H1 (cell line): ENCODE measurements around the gene LMTK2. TPM values are rescaled to one million over a fixed set of nuclear protein-coding genes. Genes with fewer than 3 reads are reported as not detected.

Experiments
- SAP30 ChIP-seq: fragments of 300-600 bp; sonication (generic); IDR thresholded peaks from 2 replicates; pipeline ENCODE4 v1.7.1; 2012; ENCODE audit warnings: low read length, moderate library complexity, mild to moderate bottlenecking, inconsistent platforms; ENCODE audit not compliant: insufficient read depth, insufficient replicate concordance
- SIN3A ChIP-seq, 2 experiments: IDR thresholded peaks in 1 of 2; conservative IDR thresholded peaks in 1 of 2; 2 replicates each; pipeline ENCODE4 v1.6.1; 2011 to 2012; ENCODE audit warnings: low read length in 2 of 2, improper control_type of control experiment in 1 of 2, low read depth in 1 of 2, mild to moderate bottlenecking in 1 of 2
- SP2 ChIP-seq: IDR thresholded peaks from 2 replicates; pipeline ENCODE4 v1.6.1; 2012; ENCODE audit warnings: mild to moderate bottlenecking, low read length, inconsistent platforms
- polyA plus RNA-seq, 7 experiments: library from polyadenylated mRNA; depleted of rRNA in 3 of 7; stranded (reverse) in 5 of 7; unstranded in 2 of 7; fragments of >200 nt in 5 of 7; fragments of 200-250 nt in 2 of 7; gene quantifications; 1 replicate in 5 of 7; 2 replicates in 1 of 7; 4 replicates in 1 of 7; pipeline versions ENCODE4 v1.2.1 to v1.2.3, GENCODE V29; 2011 to 2013; ENCODE audit warnings: missing spikeins in 2 of 7, mixed read lengths in 2 of 7
- total RNA-seq: library from RNA; stranded (reverse); fragmentation: NEBNext Ultra II Directional; extraction: Animal tissue kit (Norgen Biotek cat#: 25700); gene quantifications from 2 replicates; pipeline ENCODE4 v1.2.1, GENCODE V29; 2021

LMTK2 gene
- total and polyA plus RNA-seq, 2 of the 8 experiments (the other 6 are each of a cell fraction or from before 2014, with no cell fraction given) = 9.7 to 30.7 TPM

DNA sequence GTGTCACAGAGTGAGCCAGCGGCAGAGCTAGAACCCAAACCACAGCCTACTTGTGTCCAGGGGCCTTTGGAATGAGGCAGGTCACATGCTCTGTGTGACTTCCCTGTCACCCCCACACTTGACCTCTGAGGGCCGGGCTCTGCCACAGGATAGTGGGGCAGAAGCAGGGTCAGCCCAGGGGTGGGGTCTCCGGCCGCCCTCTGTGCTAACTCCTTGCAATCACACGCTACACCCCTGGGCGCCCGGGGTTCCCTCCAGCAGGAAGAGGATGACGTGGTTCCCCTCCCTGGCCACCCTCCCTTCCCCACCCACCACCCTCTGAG, 125.6 kb downstream of the LMTK2 start (continued):
- TF ChIP-seq SAP30 (no peak), SIN3A (conservative IDR thresholded peaks at IDR 0.05 in 1 of 2, IDR thresholded peaks at IDR 0.05 in 1 of 2; ENCODE audit: low read depth in 1 of 2, low read length in 2 of 2) (no peak), SP2 (no peak)
